Bronchial epithelial cell (primary cell): ENCODE measurements around the gene RLIM. TPM values are rescaled to one million over a fixed set of nuclear protein-coding genes. Genes with fewer than 3 reads are reported as not detected.

Experiments used
- total RNA-seq: library from RNA; depleted of rRNA; stranded (reverse); fragments of >200 nt; gene quantifications from 2 replicates; pipeline ENCODE4 v1.2.1, GENCODE V29; 2014

The RLIM gene
- total RNA-seq, 1 donor from 2014 or later: 55.8 TPM

Other genes starting within 250 kb of the RLIM start
- gene SLC16A2, start 193.1 kb downstream of the RLIM start, total RNA-seq: 1.3 TPM in 2 replicates